Bronchial epithelial cell (primary cell): ENCODE results near the gene PRMT1. TPM values are rescaled to one million over a fixed set of nuclear protein-coding genes. Genes with fewer than 3 reads are reported as not detected.
A peak's percentile ranks its signal among the peaks of the same experiment; 100 is the strongest.

ENCODE experiments used
- DNase-seq: peaks from one replicate; pipeline ENCODE4 v3.0.0-alpha.2; 2010; ENCODE audit warnings: low read depth
- FAIRE-seq: peaks from 2 replicates; lab custom pipeline; 2011; peaks lifted over from hg19 to GRCh38; lab: Jason Lieb, UNC
- H3K27me3 ChIP-seq: 2 replicates; pipeline ENCODE4 v1.5.1; 2011; ENCODE audit warnings: low read length; ENCODE audit not compliant: control insufficient read depth, insufficient read depth
- H3K36me3 ChIP-seq: 2 replicates; pipeline ENCODE4 v1.5.1; 2011; ENCODE audit warnings: low read length; ENCODE audit not compliant: control insufficient read depth, insufficient read depth
- H3K4me3 ChIP-seq: 2 replicates; pipeline ENCODE4 v1.5.1; 2011; ENCODE audit warnings: mild to moderate bottlenecking, low read depth, low read length, control low read depth
- total RNA-seq: library from RNA; depleted of rRNA; stranded (reverse); fragments of >200 nt; gene quantifications from 2 replicates; pipeline ENCODE4 v1.2.1, GENCODE V29; 2014
- TF ChIP-seq, protein P1 (sequence below): IDR thresholded peaks from 2 replicates; pipeline ENCODE4 v1.5.1; 2011; ENCODE audit warnings: mild to moderate bottlenecking, moderate library complexity, low read length, control low read depth, inconsistent platforms; ENCODE audit not compliant: insufficient read depth, severe bottlenecking

Gene PRMT1
- total RNA-seq, 1 donor from 2014 or later, result 543 TPM

DNA sequence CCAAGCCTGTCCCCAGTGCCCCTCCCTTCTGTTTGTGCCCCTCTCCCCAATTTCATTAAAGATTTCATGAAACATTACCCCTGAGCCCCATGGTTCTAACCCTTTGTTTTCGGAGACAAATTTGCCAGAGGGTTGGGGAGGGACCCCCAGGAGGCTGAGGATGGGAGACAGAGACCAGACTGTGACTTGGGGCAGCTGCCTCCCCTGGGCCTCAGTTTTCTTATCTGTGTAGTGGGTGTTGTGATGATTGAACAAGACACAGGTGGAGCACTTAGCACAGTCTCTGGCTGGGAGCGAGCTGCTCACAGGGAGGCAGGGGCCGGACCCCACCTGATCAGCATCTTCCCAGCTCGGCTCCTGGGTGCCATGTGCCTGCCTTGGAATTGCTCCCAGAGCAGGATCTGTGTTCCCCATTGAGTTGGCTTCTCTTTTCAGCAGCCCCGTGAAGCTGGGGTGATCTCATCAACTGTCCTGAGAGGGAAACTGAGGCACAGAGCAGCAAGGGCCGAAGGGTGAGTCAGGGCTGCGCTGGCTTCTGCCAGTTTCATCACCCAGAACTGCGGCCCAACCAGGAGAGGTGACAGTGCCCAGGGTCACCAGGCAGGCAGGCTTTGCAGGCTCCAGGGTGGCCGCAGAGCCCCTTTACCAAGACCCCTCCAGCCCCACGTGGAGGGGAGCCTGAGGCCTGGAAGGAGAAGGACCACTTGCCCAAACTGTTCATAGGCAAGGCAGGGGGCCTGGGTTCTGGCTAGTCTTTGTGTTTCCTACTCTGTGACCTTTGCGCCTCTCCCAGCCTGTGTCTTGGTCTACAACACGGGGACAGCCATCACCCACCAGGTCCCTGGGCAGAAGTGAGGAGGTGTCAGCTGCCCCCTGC, 18.3 kb upstream of the PRMT1 start:
- TF ChIP-seq, protein P1, sequence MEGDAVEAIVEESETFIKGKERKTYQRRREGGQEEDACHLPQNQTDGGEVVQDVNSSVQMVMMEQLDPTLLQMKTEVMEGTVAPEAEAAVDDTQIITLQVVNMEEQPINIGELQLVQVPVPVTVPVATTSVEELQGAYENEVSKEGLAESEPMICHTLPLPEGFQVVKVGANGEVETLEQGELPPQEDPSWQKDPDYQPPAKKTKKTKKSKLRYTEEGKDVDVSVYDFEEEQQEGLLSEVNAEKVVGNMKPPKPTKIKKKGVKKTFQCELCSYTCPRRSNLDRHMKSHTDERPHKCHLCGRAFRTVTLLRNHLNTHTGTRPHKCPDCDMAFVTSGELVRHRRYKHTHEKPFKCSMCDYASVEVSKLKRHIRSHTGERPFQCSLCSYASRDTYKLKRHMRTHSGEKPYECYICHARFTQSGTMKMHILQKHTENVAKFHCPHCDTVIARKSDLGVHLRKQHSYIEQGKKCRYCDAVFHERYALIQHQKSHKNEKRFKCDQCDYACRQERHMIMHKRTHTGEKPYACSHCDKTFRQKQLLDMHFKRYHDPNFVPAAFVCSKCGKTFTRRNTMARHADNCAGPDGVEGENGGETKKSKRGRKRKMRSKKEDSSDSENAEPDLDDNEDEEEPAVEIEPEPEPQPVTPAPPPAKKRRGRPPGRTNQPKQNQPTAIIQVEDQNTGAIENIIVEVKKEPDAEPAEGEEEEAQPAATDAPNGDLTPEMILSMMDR, result no peak

DNA sequence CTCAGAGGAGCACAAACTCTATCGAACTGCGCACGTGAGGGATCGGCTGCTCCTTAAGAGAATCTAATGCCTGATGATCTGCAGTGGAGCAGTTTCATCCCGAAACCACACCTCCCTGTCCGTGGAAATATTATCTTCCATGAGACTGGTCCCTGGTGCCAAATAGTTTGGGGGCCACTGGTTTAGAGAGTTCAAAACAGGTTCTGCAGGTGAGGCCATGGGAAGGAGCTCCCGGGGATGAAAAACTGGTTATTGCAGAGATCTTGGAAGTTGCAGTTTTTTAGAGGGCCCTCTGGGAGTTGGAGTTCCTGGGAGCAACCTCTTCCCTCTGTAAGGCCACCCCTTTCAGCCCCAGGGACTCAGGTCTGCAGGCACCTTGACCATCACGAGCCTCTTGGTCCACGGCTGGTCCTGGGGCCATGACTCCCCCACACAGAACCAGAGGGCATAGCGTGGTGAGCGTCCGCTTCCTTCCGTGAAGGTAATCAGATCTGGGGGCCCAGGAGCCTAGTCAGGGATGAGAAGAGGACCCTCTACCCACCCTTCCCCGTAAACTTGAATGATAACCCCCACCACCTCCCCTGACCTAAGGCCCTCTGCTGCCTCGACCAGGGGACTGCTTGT, 16.6 kb upstream of the PRMT1 start:
- no peak for DNase-seq

More for the DNA sequence above, 18.3 kb upstream of the PRMT1 start:
- FAIRE-seq (no peak), DNase-seq (no peak)
- H3K27me3 ChIP-seq, result no peaks in the 10 kb centered on the region
- peaks cover 55% of the 10 kb centered on the region for H3K36me3 ChIP-seq
- no peak overlapping the region for H3K4me3 ChIP-seq

GRCh38 chr19:49662011-49662410, 15.1 kb upstream of the PRMT1 start:
- Histone ChIP-seq H3K4me3 (no peak overlapping the region), H3K36me3 (peaks cover 34% of the 10 kb centered on the region), H3K27me3 (no peaks in the 10 kb centered on the region)
- FAIRE-seq (no peak), DNase-seq (no peak)
- TF ChIP-seq, protein P1, result no peak

More for the DNA sequence above, 16.6 kb upstream of the PRMT1 start:
- H3K36me3 ChIP-seq, result peaks cover 44% of the 10 kb centered on the region
- no peak for FAIRE-seq
- TF ChIP-seq, protein P1, result no peak
- no peaks in the 10 kb centered on the region for H3K27me3 ChIP-seq
- H3K4me3 ChIP-seq, result no peak overlapping the region

GRCh38 chr19:49663224-49663623, 13.8 kb upstream of the PRMT1 start:
- Histone ChIP-seq H3K4me3 (no peak overlapping the region), H3K36me3 (peaks cover 28% of the 10 kb centered on the region), H3K27me3 (no peaks in the 10 kb centered on the region)
- no peak for DNase-seq
- FAIRE-seq, result no peak
- TF ChIP-seq, protein P1, result no peak

DNA sequence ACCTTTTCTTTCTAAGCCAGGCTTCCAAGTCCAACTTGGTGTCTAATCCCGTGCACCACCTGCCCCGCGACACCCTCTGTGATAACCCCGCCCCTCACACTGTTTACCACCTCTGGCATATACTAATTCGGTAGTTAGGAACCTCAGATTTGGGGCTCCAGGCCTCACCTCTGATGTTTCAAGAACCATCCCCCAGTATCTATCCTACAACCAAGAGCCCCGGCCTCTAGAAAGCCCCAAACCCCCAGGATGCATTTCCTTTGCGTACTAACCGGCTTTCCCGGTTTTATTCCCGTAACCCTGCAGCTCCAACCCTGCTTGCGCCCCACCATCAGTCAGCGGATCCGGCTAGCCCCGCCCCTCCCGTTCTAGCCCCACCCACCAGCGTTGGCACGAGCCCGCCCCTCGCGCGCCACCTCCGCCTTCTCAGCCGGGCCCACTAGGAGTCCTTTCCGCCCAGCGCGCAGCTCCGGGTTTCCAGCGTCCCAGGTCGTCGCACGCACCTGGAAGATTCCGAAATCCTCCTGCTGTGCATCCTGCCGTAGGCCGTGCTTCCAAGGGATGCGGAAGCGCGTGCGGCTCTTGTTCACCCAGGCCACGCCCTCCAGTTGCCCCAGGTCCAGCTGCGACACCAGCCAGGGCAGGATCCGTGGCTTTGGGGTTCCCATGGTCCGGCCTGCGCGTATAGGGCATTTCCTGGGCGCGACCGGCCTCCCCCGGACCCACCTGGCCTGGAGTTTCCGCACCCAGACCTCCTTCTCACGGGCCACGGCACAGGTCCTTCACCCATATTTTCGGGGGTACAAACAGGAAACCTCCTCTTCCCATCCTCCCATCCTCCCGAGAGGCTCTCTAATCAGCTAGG, 12.7 kb upstream of the PRMT1 start:
- FAIRE-seq (no peak), DNase-seq (peak; percentile 90)
- Histone ChIP-seq H3K27me3 (no peaks in the 10 kb centered on the region), H3K4me3 (peak overlapping the region; percentile 68), H3K36me3 (peaks cover 19% of the 10 kb centered on the region)
- TF ChIP-seq, protein P1, result peak; percentile 11
